Kidney (tissue), 14 donors: ENCODE measurements around the gene SORCS2. TPM values are rescaled to one million over a fixed set of nuclear protein-coding genes. Genes with fewer than 3 reads are reported as not detected.

Experiments
- DNase-seq, 5 donors: peaks; one replicate each; pipeline ENCODE4 v3.0.0-alpha.2; 2013 to 2020
- FAIRE-seq: peaks from 2 replicates; lab custom pipeline; 2012; peaks lifted over from hg19 to GRCh38; lab: Jason Lieb, UNC
- H3K27ac ChIP-seq, 2 donors: one replicate each; pipeline ENCODE4 v1.7.0; 2013; ENCODE audit warnings: low read depth in 2 of 2, low read length in 2 of 2, inconsistent platforms in 1 of 2
- H3K27me3 ChIP-seq: one replicate; pipeline ENCODE4 v1.7.1; 2013; ENCODE audit warnings: low read length, inconsistent platforms; ENCODE audit not compliant: control insufficient read depth, insufficient read depth
- H3K36me3 ChIP-seq, 3 donors: one replicate each; pipeline versions ENCODE4 v1.7.0 to v1.7.1; 2013; ENCODE audit warnings: low read length in 3 of 3, control low read depth in 1 of 3, inconsistent platforms in 1 of 3; ENCODE audit not compliant: insufficient read depth in 3 of 3, control insufficient read depth in 2 of 3
- H3K4me1 ChIP-seq, 3 donors: one replicate each; pipeline versions ENCODE4 v1.7.0 to v1.7.1; 2013; ENCODE audit warnings: low read length in 3 of 3, inconsistent platforms in 1 of 3, low read depth in 1 of 3; ENCODE audit not compliant: control insufficient read depth in 2 of 3, insufficient read depth in 2 of 3
- H3K4me3 ChIP-seq, 3 donors: one replicate each; pipeline versions ENCODE4 v1.7.0 to v1.8.1; 2013; ENCODE audit warnings: low read length in 3 of 3, control low read depth in 1 of 3, inconsistent platforms in 1 of 3
- H3K9ac ChIP-seq, 3 donors: one replicate each; pipeline versions ENCODE4 v1.7.0 to v1.7.1; 2013; ENCODE audit warnings: low read length in 3 of 3, control low read depth in 1 of 3, inconsistent platforms in 1 of 3
- H3K9me3 ChIP-seq, 3 donors: one replicate each; pipeline versions ENCODE4 v1.7.0 to v1.7.1; 2013; ENCODE audit warnings: low read length in 3 of 3, control low read depth in 1 of 3, inconsistent platforms in 1 of 3; ENCODE audit not compliant: control insufficient read depth in 2 of 3, insufficient read depth in 1 of 3
- intact Hi-C: fragments of 100-400 bp; cut with DNase I; formaldehyde crosslinking; loops from one replicate; pipeline ENCODE4 v1.11.1; 2022
- polyA plus RNA-seq: library from polyadenylated mRNA; stranded (reverse); fragments of 350-450 nt; fragmentation: Illumina TruSeq; extraction: RNeasy Lipid Tissue Mini Kit (QIAGEN cat#74804); gene quantifications from one replicate; pipeline ENCODE4 v1.2.3, GENCODE V29; 2014; ENCODE audit warnings: low read depth, low replicate concordance; ENCODE audit not compliant: insufficient read depth
- total RNA-seq: library from RNA; stranded (reverse); fragmentation: NEBNext Ultra II Directional; extraction: Animal tissue kit (Norgen Biotek cat#: 25700); gene quantifications from one replicate; pipeline ENCODE4 v1.2.1, GENCODE V29; 2021
- TF ChIP-seq, protein P1 (sequence below): IDR thresholded peaks from 3 replicates; pipeline ENCODE4 v1.5.1; 2012; ENCODE audit warnings: mild to moderate bottlenecking, moderate library complexity, borderline replicate concordance; ENCODE audit not compliant: insufficient read depth; ENCODE audit errors: extremely low read depth
- donor health status: control.
- donor health status: control.
- donor health status: control.
- donor health status: control.
- donor health status: control.
- donor health status: DM: yes; HTN: yes; CAD: no.
- donor health status: Normal renal cell carcinoma (clear cell type).

SORCS2 gene
- total and polyA plus RNA-seq, 2 donors from 2014 or later: 6.1 to 9.1 TPM

GRCh38 chr4:7626531-7626930 lies 434.2 kb downstream of the SORCS2 start:
- DNase-seq (no peak), FAIRE-seq (no peak)
- intact Hi-C loops: no loop called here
- Histone ChIP-seq H3K9ac (no peak overlapping the region), H3K36me3 (no peaks in the 10 kb centered on the region), H3K27me3 (no peaks in the 10 kb centered on the region), H3K4me3 (no peak overlapping the region), H3K4me1 (no peaks in the 10 kb centered on the region), H3K27ac (no peak overlapping the region), H3K9me3 (no peaks in the 10 kb centered on the region)
- TF ChIP-seq, protein P1, sequence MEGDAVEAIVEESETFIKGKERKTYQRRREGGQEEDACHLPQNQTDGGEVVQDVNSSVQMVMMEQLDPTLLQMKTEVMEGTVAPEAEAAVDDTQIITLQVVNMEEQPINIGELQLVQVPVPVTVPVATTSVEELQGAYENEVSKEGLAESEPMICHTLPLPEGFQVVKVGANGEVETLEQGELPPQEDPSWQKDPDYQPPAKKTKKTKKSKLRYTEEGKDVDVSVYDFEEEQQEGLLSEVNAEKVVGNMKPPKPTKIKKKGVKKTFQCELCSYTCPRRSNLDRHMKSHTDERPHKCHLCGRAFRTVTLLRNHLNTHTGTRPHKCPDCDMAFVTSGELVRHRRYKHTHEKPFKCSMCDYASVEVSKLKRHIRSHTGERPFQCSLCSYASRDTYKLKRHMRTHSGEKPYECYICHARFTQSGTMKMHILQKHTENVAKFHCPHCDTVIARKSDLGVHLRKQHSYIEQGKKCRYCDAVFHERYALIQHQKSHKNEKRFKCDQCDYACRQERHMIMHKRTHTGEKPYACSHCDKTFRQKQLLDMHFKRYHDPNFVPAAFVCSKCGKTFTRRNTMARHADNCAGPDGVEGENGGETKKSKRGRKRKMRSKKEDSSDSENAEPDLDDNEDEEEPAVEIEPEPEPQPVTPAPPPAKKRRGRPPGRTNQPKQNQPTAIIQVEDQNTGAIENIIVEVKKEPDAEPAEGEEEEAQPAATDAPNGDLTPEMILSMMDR: no peak

- H3K36me3 ChIP-seq: no peaks in the 10 kb centered on the region
- TF ChIP-seq, protein P1: no peak
- DNase-seq: peak in 1 of 5 donors; percentile 36
Measured at GRCh38 chr4:7627251-7628250, 435.2 kb downstream of the SORCS2 start.

DNA sequence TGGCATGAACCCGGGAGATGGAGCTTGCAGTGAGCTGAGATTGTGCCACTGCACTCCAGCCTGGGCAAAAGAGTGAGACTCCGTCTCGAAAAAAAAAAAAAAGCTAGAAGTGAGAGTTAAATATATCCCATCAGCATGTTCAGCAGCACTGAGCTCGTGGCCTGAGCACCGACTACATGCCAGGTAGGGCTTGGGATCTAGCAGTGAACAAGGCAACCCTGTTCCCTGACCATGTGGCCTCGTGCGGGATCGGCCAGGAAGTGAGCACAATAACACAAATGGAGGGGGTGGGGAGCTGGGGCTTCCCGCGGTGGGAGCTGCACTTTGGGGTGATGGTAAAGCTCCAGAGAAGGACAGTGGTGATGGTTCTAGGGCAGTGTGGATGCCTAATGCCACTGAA lies 436.1 kb downstream of the SORCS2 start:
- Histone ChIP-seq H3K4me3 (no peak overlapping the region), H3K27ac (no peak overlapping the region), H3K36me3 (no peaks in the 10 kb centered on the region), H3K9ac (no peak overlapping the region), H3K9me3 (no peaks in the 10 kb centered on the region), H3K4me1 (no peaks in the 10 kb centered on the region), H3K27me3 (no peaks in the 10 kb centered on the region)
- TF ChIP-seq, protein P1: no peak
- FAIRE-seq (no peak), DNase-seq (peak in 1 of 5 donors; percentile 46)
- intact Hi-C loops: no loop called here

More at GRCh38 chr4:7627251-7628250, 435.2 kb downstream of the SORCS2 start:
- no peak overlapping the region for H3K27ac ChIP-seq
- FAIRE-seq: no peak
- no peak overlapping the region for H3K4me3 ChIP-seq
- H3K9me3 ChIP-seq: no peaks in the 10 kb centered on the region
- no peak overlapping the region for H3K9ac ChIP-seq
- H3K27me3 ChIP-seq: no peaks in the 10 kb centered on the region
- intact Hi-C loops: no loop called here
- no peaks in the 10 kb centered on the region for H3K4me1 ChIP-seq
